HepG2 (cell line): ENCODE measurements around the gene HJURP.

Source experiments
- FLYWCH1 ChIP-seq: sonication (generic); formaldehyde crosslinking; IDR thresholded peaks from 2 replicates; pipeline ENCODE4 v1.8.1; 2023; ENCODE audit warnings: mild to moderate bottlenecking, missing genetic modification reagents
- FOXA3 ChIP-seq: IDR thresholded peaks from 2 replicates; pipeline ENCODE4 v1.6.1; 2016; ENCODE audit warnings: missing genetic modification reagents, missing compliant biosample characterization
- HMG20B ChIP-seq: conservative IDR thresholded peaks from 2 replicates; pipeline ENCODE4 v1.6.1; 2016; ENCODE audit warnings: missing genetic modification reagents, missing compliant biosample characterization
- NCOR1 ChIP-seq: fragments of 200-600 bp; sonication (generic); IDR thresholded peaks from 2 replicates; pipeline ENCODE4 v1.7.0; 2017; ENCODE audit warnings: antibody characterized with exemption, low read length, borderline replicate concordance
- SNAPC5 ChIP-seq: sonication (generic); formaldehyde crosslinking; IDR thresholded peaks from 2 replicates; pipeline ENCODE4 v1.8.1; 2023; ENCODE audit warnings: mild to moderate bottlenecking, missing genetic modification reagents, borderline replicate concordance
- SRF ChIP-seq: IDR thresholded peaks from 2 replicates; pipeline ENCODE4 v1.6.1; 2011; ENCODE audit warnings: mild to moderate bottlenecking, low read depth, low read length, moderate library complexity
- TCF7L2 ChIP-seq: IDR thresholded peaks from 2 replicates; pipeline ENCODE4 v1.6.1; 2011; ENCODE audit warnings: mild to moderate bottlenecking, low read depth, low read length, moderate library complexity
- ZNF263 ChIP-seq: sonication (generic); formaldehyde crosslinking; IDR thresholded peaks from 2 replicates; pipeline ENCODE4 v1.4.0; 2020; ENCODE audit warnings: missing genetic modification reagents
- ZNF567 ChIP-seq: sonication (generic); formaldehyde crosslinking; IDR thresholded peaks from 2 replicates; pipeline ENCODE4 v1.8.1; 2023; ENCODE audit warnings: mild to moderate bottlenecking, missing genetic modification reagents, borderline replicate concordance
- TF ChIP-seq, protein P1 (sequence below): sonication (generic); formaldehyde crosslinking; IDR thresholded peaks from 2 replicates; pipeline ENCODE4 v1.4.0; 2020; ENCODE audit warnings: mild to moderate bottlenecking, missing genetic modification reagents
- TF ChIP-seq, protein P2 (sequence below): sonication (generic); formaldehyde crosslinking; IDR thresholded peaks from 2 replicates; pipeline ENCODE4 v1.5.1; 2020; ENCODE audit warnings: mild to moderate bottlenecking, missing genetic modification reagents, moderate library complexity
- TF ChIP-seq, protein P3 (sequence below): sonication (generic); formaldehyde crosslinking; IDR thresholded peaks from 2 replicates; pipeline ENCODE4 v1.5.0; 2020; ENCODE audit warnings: mild to moderate bottlenecking, low read depth, missing genetic modification reagents, borderline replicate concordance
- TF ChIP-seq, protein P4 (sequence below): sonication (generic); formaldehyde crosslinking; IDR thresholded peaks from 2 replicates; pipeline ENCODE4 v1.5.0; 2020; ENCODE audit warnings: mild to moderate bottlenecking, missing genetic modification reagents, moderate library complexity

GRCh38 chr2:233811732-233812131, 42.6 kb downstream of the HJURP start:
- TF ChIP-seq TCF7L2 (no peak), FLYWCH1 (no peak), ZNF263 (CRISPR knock-in tag) (no peak), ZNF567 (no peak), SRF (no peak), SNAPC5 (CRISPR knock-in tag) (no peak), HMG20B (no peak), NCOR1 (no peak), FOXA3 (no peak)
- TF ChIP-seq, protein P1, sequence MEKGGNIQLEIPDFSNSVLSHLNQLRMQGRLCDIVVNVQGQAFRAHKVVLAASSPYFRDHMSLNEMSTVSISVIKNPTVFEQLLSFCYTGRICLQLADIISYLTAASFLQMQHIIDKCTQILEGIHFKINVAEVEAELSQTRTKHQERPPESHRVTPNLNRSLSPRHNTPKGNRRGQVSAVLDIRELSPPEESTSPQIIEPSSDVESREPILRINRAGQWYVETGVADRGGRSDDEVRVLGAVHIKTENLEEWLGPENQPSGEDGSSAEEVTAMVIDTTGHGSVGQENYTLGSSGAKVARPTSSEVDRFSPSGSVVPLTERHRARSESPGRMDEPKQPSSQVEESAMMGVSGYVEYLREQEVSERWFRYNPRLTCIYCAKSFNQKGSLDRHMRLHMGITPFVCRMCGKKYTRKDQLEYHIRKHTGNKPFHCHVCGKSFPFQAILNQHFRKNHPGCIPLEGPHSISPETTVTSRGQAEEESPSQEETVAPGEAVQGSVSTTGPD: no peak
- TF ChIP-seq, protein P2, sequence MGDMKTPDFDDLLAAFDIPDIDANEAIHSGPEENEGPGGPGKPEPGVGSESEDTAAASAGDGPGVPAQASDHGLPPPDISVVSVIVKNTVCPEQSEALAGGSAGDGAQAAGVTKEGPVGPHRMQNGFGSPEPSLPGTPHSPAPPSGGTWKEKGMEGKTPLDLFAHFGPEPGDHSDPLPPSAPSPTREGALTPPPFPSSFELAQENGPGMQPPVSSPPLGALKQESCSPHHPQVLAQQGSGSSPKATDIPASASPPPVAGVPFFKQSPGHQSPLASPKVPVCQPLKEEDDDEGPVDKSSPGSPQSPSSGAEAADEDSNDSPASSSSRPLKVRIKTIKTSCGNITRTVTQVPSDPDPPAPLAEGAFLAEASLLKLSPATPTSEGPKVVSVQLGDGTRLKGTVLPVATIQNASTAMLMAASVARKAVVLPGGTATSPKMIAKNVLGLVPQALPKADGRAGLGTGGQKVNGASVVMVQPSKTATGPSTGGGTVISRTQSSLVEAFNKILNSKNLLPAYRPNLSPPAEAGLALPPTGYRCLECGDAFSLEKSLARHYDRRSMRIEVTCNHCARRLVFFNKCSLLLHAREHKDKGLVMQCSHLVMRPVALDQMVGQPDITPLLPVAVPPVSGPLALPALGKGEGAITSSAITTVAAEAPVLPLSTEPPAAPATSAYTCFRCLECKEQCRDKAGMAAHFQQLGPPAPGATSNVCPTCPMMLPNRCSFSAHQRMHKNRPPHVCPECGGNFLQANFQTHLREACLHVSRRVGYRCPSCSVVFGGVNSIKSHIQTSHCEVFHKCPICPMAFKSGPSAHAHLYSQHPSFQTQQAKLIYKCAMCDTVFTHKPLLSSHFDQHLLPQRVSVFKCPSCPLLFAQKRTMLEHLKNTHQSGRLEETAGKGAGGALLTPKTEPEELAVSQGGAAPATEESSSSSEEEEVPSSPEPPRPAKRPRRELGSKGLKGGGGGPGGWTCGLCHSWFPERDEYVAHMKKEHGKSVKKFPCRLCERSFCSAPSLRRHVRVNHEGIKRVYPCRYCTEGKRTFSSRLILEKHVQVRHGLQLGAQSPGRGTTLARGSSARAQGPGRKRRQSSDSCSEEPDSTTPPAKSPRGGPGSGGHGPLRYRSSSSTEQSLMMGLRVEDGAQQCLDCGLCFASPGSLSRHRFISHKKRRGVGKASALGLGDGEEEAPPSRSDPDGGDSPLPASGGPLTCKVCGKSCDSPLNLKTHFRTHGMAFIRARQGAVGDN (CRISPR knock-in tag): no peak
- TF ChIP-seq, protein P3, sequence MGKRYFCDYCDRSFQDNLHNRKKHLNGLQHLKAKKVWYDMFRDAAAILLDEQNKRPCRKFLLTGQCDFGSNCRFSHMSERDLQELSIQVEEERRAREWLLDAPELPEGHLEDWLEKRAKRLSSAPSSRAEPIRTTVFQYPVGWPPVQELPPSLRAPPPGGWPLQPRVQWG (CRISPR knock-in tag): no peak
- TF ChIP-seq, protein P4, sequence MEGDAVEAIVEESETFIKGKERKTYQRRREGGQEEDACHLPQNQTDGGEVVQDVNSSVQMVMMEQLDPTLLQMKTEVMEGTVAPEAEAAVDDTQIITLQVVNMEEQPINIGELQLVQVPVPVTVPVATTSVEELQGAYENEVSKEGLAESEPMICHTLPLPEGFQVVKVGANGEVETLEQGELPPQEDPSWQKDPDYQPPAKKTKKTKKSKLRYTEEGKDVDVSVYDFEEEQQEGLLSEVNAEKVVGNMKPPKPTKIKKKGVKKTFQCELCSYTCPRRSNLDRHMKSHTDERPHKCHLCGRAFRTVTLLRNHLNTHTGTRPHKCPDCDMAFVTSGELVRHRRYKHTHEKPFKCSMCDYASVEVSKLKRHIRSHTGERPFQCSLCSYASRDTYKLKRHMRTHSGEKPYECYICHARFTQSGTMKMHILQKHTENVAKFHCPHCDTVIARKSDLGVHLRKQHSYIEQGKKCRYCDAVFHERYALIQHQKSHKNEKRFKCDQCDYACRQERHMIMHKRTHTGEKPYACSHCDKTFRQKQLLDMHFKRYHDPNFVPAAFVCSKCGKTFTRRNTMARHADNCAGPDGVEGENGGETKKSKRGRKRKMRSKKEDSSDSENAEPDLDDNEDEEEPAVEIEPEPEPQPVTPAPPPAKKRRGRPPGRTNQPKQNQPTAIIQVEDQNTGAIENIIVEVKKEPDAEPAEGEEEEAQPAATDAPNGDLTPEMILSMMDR (CRISPR knock-in tag): no peak
